Measurements from ENCODE around the gene CEP85. TPM values are rescaled to one million over a fixed set of nuclear protein-coding genes. Genes with fewer than 3 reads are reported as not detected.

CEP85 gene
- total and polyA plus RNA-seq, 10 of the 15 experiments (the other 5 are each of a cell fraction or from before 2014, with no cell fraction given): 8.4 to 26.8 (median 21.5) TPM

GRCh38 chr1:26257222-26257621 lies 23.2 kb downstream of the CEP85 start:
- DNase-seq (ENCODE audit: low read depth, low spot score) (no peak), FAIRE-seq (no peak), ATAC-seq (no peak)
- Histone ChIP-seq H2AFZ (ENCODE audit: control insufficient read depth, low read depth, low read length) (no peak overlapping the region), H3K27me3 (replicated peaks in 1 of 2; ENCODE audit: control insufficient read depth in 2 of 2, insufficient read depth in 2 of 2, low read length in 1 of 2) (no peaks in the 10 kb centered on the region), H3K36me3 (ENCODE audit: control insufficient read depth in 2 of 2, insufficient read depth in 2 of 2, low read length in 1 of 2) (peaks cover 15 to 21% of the 10 kb centered on the region in 2 experiments), H3K4me3 (no peak overlapping the region), H3K9ac (ENCODE audit: control insufficient read depth, insufficient read depth, low read length) (no peak overlapping the region), H3K27ac (ENCODE audit: control insufficient read depth, insufficient read depth) (no peak overlapping the region), H3K4me1 (ENCODE audit: control insufficient read depth, insufficient read depth, low read length) (no peaks in the 10 kb centered on the region), H3K79me2 (ENCODE audit: control insufficient read depth, insufficient read depth, low read length) (no peaks in the 10 kb centered on the region), H3K9me3 (replicated peaks; ENCODE audit: control insufficient read depth, insufficient read depth, low read length) (no peaks in the 10 kb centered on the region), H4K20me1 (ENCODE audit: control insufficient read depth, insufficient read depth) (no peaks in the 10 kb centered on the region), H3K4me2 (ENCODE audit: control insufficient read depth, insufficient read depth) (no peak overlapping the region)
- TF ChIP-seq SMC3 (IDR thresholded peaks at IDR 0.05; ENCODE audit: borderline replicate concordance, low read length) (no peak), GATAD2B (conservative IDR thresholded peaks at IDR 0.05; ENCODE audit: low read depth) (no peak), RELA (IDR thresholded peaks at IDR 0.05; ENCODE audit: borderline replicate concordance, partially characterized antibody) (no peak), USF2 (IDR thresholded peaks at IDR 0.05; ENCODE audit: borderline replicate concordance, low read depth, low read length) (no peak), CBFB (IDR thresholded peaks at IDR 0.05; ENCODE audit: low read depth) (no peak), CBX5 (IDR thresholded peaks at IDR 0.05; ENCODE audit: low read depth) (no peak), ATF3 (IDR thresholded peaks at IDR 0.05; ENCODE audit: borderline replicate concordance, extremely low read depth, low read depth, low read length) (no peak), ZNF687 (IDR thresholded peaks at IDR 0.05) (no peak), PRDM15 (CRISPR knock-in tag; IDR thresholded peaks at IDR 0.05) (no peak)
- ChIA-PET CTCF (no interaction called here), SMC1A (ENCODE audit: uncharacterized antibody, unreplicated experiment) (interaction anchor here (1.2 kb wide), 1 partner anchor 22 kb away, joined by 5 read pairs; no protein-coding TSS in a partner anchor), POLR2A (interaction anchor here (0.6 kb wide), 1 partner anchor 8 kb away, joined by 4 read pairs; no protein-coding TSS in a partner anchor), RAD21 (ENCODE audit: unreplicated experiment) (no interaction called here)
- in situ Hi-C loops (cut with MboI) (no loop called here), intact Hi-C loops (cut with micrococcal nuclease; ENCODE audit: unreplicated experiment) (no loop called here)
- no TSS peak for BruUV-seq (replicated peaks)
- 100% methylated on average over 2 of the region's 2 CpGs for WGBS (ENCODE audit: insufficient coverage, insufficient replicate concordance, low lambda C conversion rate, missing lambda C conversion rate)
